ENCODE results near the gene TAGLN.

TAGLN gene

DNA sequence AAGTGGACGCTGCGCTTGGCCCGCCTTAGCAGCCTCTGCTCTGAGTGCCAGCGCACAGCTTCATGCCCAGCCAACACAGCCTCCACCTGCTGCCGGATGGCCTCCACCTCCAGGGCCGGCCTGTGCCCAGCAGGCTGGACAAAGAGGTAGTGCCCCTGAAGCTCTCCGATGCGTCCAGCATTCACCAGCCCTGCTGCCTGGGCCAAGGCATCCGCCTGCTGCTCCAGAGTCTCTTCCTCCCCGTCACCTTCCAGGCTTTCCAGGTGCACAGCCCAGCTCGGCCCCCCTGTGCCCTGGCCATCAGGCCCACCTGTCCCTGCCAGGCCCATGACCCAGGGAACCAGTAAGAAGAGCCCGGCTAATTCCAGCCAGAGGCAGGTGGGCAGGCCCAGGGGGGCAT lies 30.2 kb downstream of the TAGLN start:
- TF ChIP-seq SNAI2 (CRISPR knock-in tag; IDR thresholded peaks at IDR 0.05) (no peak), ESRRG (CRISPR knock-in tag; IDR thresholded peaks at IDR 0.05) (no peak), PPARA (CRISPR knock-in tag; IDR thresholded peaks at IDR 0.05; ENCODE audit: borderline replicate concordance) (no peak), ZNF8 (CRISPR knock-in tag; IDR thresholded peaks at IDR 0.05) (no peak), OSR1 (CRISPR knock-in tag; IDR thresholded peaks at IDR 0.05) (no peak), RARB (CRISPR knock-in tag; IDR thresholded peaks at IDR 0.05) (no peak), ISL1 (CRISPR knock-in tag; IDR thresholded peaks at IDR 0.05) (no peak), BACH2 (CRISPR knock-in tag; IDR thresholded peaks at IDR 0.05; ENCODE audit: borderline replicate concordance) (no peak), TSHZ2 (CRISPR knock-in tag; IDR thresholded peaks at IDR 0.05) (no peak), TOX (CRISPR knock-in tag; IDR thresholded peaks at IDR 0.05; ENCODE audit: borderline replicate concordance) (no peak), ZNF565 (CRISPR knock-in tag; conservative IDR thresholded peaks at IDR 0.05; ENCODE audit: low read depth) (no peak), PATZ1 (CRISPR knock-in tag; IDR thresholded peaks at IDR 0.05; ENCODE audit: borderline replicate concordance) (no peak), CSDC2 (CRISPR knock-in tag; IDR thresholded peaks at IDR 0.05) (no peak), ZFP3 (CRISPR knock-in tag; IDR thresholded peaks at IDR 0.05) (no peak)
- TF ChIP-seq, protein P1, sequence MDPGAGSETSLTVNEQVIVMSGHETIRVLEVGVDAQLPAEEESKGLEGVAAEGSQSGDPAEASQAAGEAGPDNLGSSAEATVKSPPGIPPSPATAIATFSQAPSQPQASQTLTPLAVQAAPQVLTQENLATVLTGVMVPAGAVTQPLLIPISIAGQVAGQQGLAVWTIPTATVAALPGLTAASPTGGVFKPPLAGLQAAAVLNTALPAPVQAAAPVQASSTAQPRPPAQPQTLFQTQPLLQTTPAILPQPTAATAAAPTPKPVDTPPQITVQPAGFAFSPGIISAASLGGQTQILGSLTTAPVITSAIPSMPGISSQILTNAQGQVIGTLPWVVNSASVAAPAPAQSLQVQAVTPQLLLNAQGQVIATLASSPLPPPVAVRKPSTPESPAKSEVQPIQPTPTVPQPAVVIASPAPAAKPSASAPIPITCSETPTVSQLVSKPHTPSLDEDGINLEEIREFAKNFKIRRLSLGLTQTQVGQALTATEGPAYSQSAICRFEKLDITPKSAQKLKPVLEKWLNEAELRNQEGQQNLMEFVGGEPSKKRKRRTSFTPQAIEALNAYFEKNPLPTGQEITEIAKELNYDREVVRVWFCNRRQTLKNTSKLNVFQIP (CRISPR knock-in tag; IDR thresholded peaks at IDR 0.05; ENCODE audit: borderline replicate concordance, low read depth), result no peak
- TF ChIP-seq, protein P2, sequence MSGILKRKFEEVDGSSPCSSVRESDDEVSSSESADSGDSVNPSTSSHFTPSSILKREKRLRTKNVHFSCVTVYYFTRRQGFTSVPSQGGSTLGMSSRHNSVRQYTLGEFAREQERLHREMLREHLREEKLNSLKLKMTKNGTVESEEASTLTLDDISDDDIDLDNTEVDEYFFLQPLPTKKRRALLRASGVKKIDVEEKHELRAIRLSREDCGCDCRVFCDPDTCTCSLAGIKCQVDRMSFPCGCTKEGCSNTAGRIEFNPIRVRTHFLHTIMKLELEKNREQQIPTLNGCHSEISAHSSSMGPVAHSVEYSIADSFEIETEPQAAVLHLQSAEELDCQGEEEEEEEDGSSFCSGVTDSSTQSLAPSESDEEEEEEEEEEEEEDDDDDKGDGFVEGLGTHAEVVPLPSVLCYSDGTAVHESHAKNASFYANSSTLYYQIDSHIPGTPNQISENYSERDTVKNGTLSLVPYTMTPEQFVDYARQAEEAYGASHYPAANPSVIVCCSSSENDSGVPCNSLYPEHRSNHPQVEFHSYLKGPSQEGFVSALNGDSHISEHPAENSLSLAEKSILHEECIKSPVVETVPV (CRISPR knock-in tag; IDR thresholded peaks at IDR 0.05), result no peak
- ATAC-seq, result no peak

DNA sequence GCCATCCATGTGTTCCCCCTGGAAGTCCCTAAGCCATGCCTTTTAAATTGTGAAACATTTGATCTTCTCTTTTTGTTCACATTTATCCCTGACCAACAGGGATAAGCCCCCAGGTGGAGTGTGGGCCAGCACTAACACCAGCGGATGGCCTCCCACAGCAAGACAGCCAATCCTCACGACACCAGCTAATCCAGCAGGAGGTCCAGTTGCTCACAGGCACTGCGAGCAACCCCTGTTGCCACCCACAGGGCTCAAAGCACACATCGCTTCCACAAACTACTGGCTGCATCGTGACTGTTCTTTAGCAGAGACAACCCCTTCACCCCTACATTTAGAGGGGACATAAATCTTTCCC lies 30.7 kb downstream of the TAGLN start:
- TF ChIP-seq PATZ1 (CRISPR knock-in tag; IDR thresholded peaks at IDR 0.05; ENCODE audit: borderline replicate concordance), result no peak
- TF ChIP-seq ESRRG (CRISPR knock-in tag; IDR thresholded peaks at IDR 0.05), result no peak
- no peak for TF ChIP-seq ZNF8 (CRISPR knock-in tag; IDR thresholded peaks at IDR 0.05)
- no peak for TF ChIP-seq TOX (CRISPR knock-in tag; IDR thresholded peaks at IDR 0.05; ENCODE audit: borderline replicate concordance)
- no peak for TF ChIP-seq TSHZ2 (CRISPR knock-in tag; IDR thresholded peaks at IDR 0.05)
- no peak for TF ChIP-seq RARB (CRISPR knock-in tag; IDR thresholded peaks at IDR 0.05)
- TF ChIP-seq, protein P1 (CRISPR knock-in tag; IDR thresholded peaks at IDR 0.05; ENCODE audit: borderline replicate concordance, low read depth), result no peak
- TF ChIP-seq SNAI2 (CRISPR knock-in tag; IDR thresholded peaks at IDR 0.05), result no peak
- no peak for TF ChIP-seq ZNF565 (CRISPR knock-in tag; conservative IDR thresholded peaks at IDR 0.05; ENCODE audit: low read depth)
- TF ChIP-seq, protein P2 (CRISPR knock-in tag; IDR thresholded peaks at IDR 0.05), result no peak
- no peak for TF ChIP-seq ISL1 (CRISPR knock-in tag; IDR thresholded peaks at IDR 0.05)
- no peak for TF ChIP-seq OSR1 (CRISPR knock-in tag; IDR thresholded peaks at IDR 0.05)
- ATAC-seq, result no peak
